ENCODE data around the gene FTL.

The FTL gene

GRCh38 chr19:48986211-48986610 lies 21.1 kb downstream of the FTL start:
- Histone ChIP-seq H3K9me3 (ENCODE audit: control insufficient read depth, insufficient read depth, low read depth, low read length) (no peaks in the 10 kb centered on the region), H3K27ac (ENCODE audit: low read depth, low read length) (no peak overlapping the region)

GRCh38 chr19:48987323-48987722 lies 22.2 kb downstream of the FTL start:
- Histone ChIP-seq H3K9me3 (ENCODE audit: control insufficient read depth, insufficient read depth, low read depth, low read length) (no peaks in the 10 kb centered on the region), H3K27ac (ENCODE audit: low read depth, low read length) (no peak overlapping the region), H3K27me3 (ENCODE audit: control insufficient read depth, insufficient read depth, low read length) (no peaks in the 10 kb centered on the region), H3K9ac (ENCODE audit: low read length) (no peak overlapping the region), H3K4me1 (ENCODE audit: control insufficient read depth, insufficient read depth, low read length) (peaks cover 14% of the 10 kb centered on the region; the same call in 1 of the 2 replicates), H3K36me3 (ENCODE audit: control insufficient read depth, insufficient read depth, low read length) (peaks cover 56% of the 10 kb centered on the region), H3K4me3 (ENCODE audit: low read depth, low read length) (no peak overlapping the region)

More at GRCh38 chr19:48986211-48986610, 21.1 kb downstream of the FTL start:
- peaks cover 66% of the 10 kb centered on the region for H3K36me3 ChIP-seq (ENCODE audit: control insufficient read depth, insufficient read depth, low read length)
- H3K4me3 ChIP-seq (ENCODE audit: low read depth, low read length): no peak overlapping the region
- H3K9ac ChIP-seq (ENCODE audit: low read length): no peak overlapping the region
- no peaks in the 10 kb centered on the region for H3K27me3 ChIP-seq (ENCODE audit: control insufficient read depth, insufficient read depth, low read length)
- peaks cover 7% of the 10 kb centered on the region; the same call in 1 of the 2 replicates for H3K4me1 ChIP-seq (ENCODE audit: control insufficient read depth, insufficient read depth, low read length)

- Histone ChIP-seq H3K27ac (ENCODE audit: low read depth, low read length) (no peak overlapping the region), H3K9ac (ENCODE audit: low read length) (no peak overlapping the region), H3K9me3 (ENCODE audit: control insufficient read depth, insufficient read depth, low read depth, low read length) (no peaks in the 10 kb centered on the region), H3K4me3 (ENCODE audit: low read depth, low read length) (no peak overlapping the region), H3K27me3 (ENCODE audit: control insufficient read depth, insufficient read depth, low read length) (no peaks in the 10 kb centered on the region), H3K36me3 (ENCODE audit: control insufficient read depth, insufficient read depth, low read length) (peaks cover 47% of the 10 kb centered on the region), H3K4me1 (ENCODE audit: control insufficient read depth, insufficient read depth, low read length) (peaks cover 14% of the 10 kb centered on the region; the same call in 1 of the 2 replicates)
Observed at GRCh38 chr19:48988286-48988685, 23.2 kb downstream of the FTL start.

- no peak overlapping the region for H3K4me3 ChIP-seq (ENCODE audit: low read depth, low read length)
Observed at GRCh38 chr19:48988860-48989259, 23.8 kb downstream of the FTL start.

GRCh38 chr19:48989701-48990291 lies 24.7 kb downstream of the FTL start:
- H3K4me1 ChIP-seq (ENCODE audit: control insufficient read depth, insufficient read depth, low read length): peaks cover 16% of the 10 kb centered on the region; the same call in 1 of the 2 replicates
- H3K9me3 ChIP-seq (ENCODE audit: control insufficient read depth, insufficient read depth, low read depth, low read length): no peaks in the 10 kb centered on the region
- H3K27me3 ChIP-seq (ENCODE audit: control insufficient read depth, insufficient read depth, low read length): no peaks in the 10 kb centered on the region
- no peak overlapping the region for H3K4me3 ChIP-seq (ENCODE audit: low read depth, low read length)
- no peak overlapping the region for H3K27ac ChIP-seq (ENCODE audit: low read depth, low read length)
- no peak overlapping the region for H3K9ac ChIP-seq (ENCODE audit: low read length)
- H3K36me3 ChIP-seq (ENCODE audit: control insufficient read depth, insufficient read depth, low read length): peaks cover 47% of the 10 kb centered on the region

More at GRCh38 chr19:48988860-48989259, 23.8 kb downstream of the FTL start:
- H3K27ac ChIP-seq (ENCODE audit: low read depth, low read length): no peak overlapping the region
- peaks cover 14% of the 10 kb centered on the region; the same call in 1 of the 2 replicates for H3K4me1 ChIP-seq (ENCODE audit: control insufficient read depth, insufficient read depth, low read length)
- H3K27me3 ChIP-seq (ENCODE audit: control insufficient read depth, insufficient read depth, low read length): no peaks in the 10 kb centered on the region
- H3K36me3 ChIP-seq (ENCODE audit: control insufficient read depth, insufficient read depth, low read length): peaks cover 47% of the 10 kb centered on the region
- H3K9ac ChIP-seq (ENCODE audit: low read length): no peak overlapping the region
- no peaks in the 10 kb centered on the region for H3K9me3 ChIP-seq (ENCODE audit: control insufficient read depth, insufficient read depth, low read depth, low read length)

GRCh38 chr19:48990400-48990799 lies 25.3 kb downstream of the FTL start:
- no peak overlapping the region for H3K9ac ChIP-seq (ENCODE audit: low read length)
- H3K4me3 ChIP-seq (ENCODE audit: low read depth, low read length): no peak overlapping the region
- H3K36me3 ChIP-seq (ENCODE audit: control insufficient read depth, insufficient read depth, low read length): peaks cover 41% of the 10 kb centered on the region
- H3K27ac ChIP-seq (ENCODE audit: low read depth, low read length): no peak overlapping the region
- H3K27me3 ChIP-seq (ENCODE audit: control insufficient read depth, insufficient read depth, low read length): no peaks in the 10 kb centered on the region
- no peaks in the 10 kb centered on the region for H3K9me3 ChIP-seq (ENCODE audit: control insufficient read depth, insufficient read depth, low read depth, low read length)
- peaks cover 16% of the 10 kb centered on the region; the same call in 1 of the 2 replicates for H3K4me1 ChIP-seq (ENCODE audit: control insufficient read depth, insufficient read depth, low read length)

- H3K9me3 ChIP-seq (ENCODE audit: control insufficient read depth, insufficient read depth, low read depth, low read length): no peaks in the 10 kb centered on the region
- H3K9ac ChIP-seq (ENCODE audit: low read length): no peak overlapping the region
- no peak overlapping the region for H3K27ac ChIP-seq (ENCODE audit: low read depth, low read length)
- peaks cover 16% of the 10 kb centered on the region; the same call in 1 of the 2 replicates for H3K4me1 ChIP-seq (ENCODE audit: control insufficient read depth, insufficient read depth, low read length)
- H3K4me3 ChIP-seq (ENCODE audit: low read depth, low read length): no peak overlapping the region
- no peaks in the 10 kb centered on the region for H3K27me3 ChIP-seq (ENCODE audit: control insufficient read depth, insufficient read depth, low read length)
- H3K36me3 ChIP-seq (ENCODE audit: control insufficient read depth, insufficient read depth, low read length): peaks cover 33% of the 10 kb centered on the region
Observed at GRCh38 chr19:48991011-48991609, 26.0 kb downstream of the FTL start.

GRCh38 chr19:48991873-48992580 lies 26.9 kb downstream of the FTL start:
- Histone ChIP-seq H3K4me1 (ENCODE audit: control insufficient read depth, insufficient read depth, low read length) (peaks cover 16% of the 10 kb centered on the region; the same call in 1 of the 2 replicates), H3K4me3 (ENCODE audit: low read depth, low read length) (peak overlapping the region; percentile 98), H3K36me3 (ENCODE audit: control insufficient read depth, insufficient read depth, low read length) (peaks cover 28% of the 10 kb centered on the region), H3K27ac (ENCODE audit: low read depth, low read length) (peak overlapping the region; percentile 49; the same call in 1 of the 2 replicates), H3K9me3 (ENCODE audit: control insufficient read depth, insufficient read depth, low read depth, low read length) (no peaks in the 10 kb centered on the region), H3K9ac (ENCODE audit: low read length) (peak overlapping the region; percentile 81), H3K27me3 (ENCODE audit: control insufficient read depth, insufficient read depth, low read length) (no peaks in the 10 kb centered on the region)

GRCh38 chr19:48992581-48993174 lies 27.6 kb downstream of the FTL start:
- peak overlapping the region; percentile 81 for H3K9ac ChIP-seq (ENCODE audit: low read length)
- peaks cover 16% of the 10 kb centered on the region; the same call in 1 of the 2 replicates for H3K4me1 ChIP-seq (ENCODE audit: control insufficient read depth, insufficient read depth, low read length)
- H3K27me3 ChIP-seq (ENCODE audit: control insufficient read depth, insufficient read depth, low read length): no peaks in the 10 kb centered on the region
- peak overlapping the region; percentile 98 for H3K4me3 ChIP-seq (ENCODE audit: low read depth, low read length)
- H3K27ac ChIP-seq (ENCODE audit: low read depth, low read length): peak overlapping the region; percentile 56; the same call in 1 of the 2 replicates
- no peaks in the 10 kb centered on the region for H3K9me3 ChIP-seq (ENCODE audit: control insufficient read depth, insufficient read depth, low read depth, low read length)
- H3K36me3 ChIP-seq (ENCODE audit: control insufficient read depth, insufficient read depth, low read length): peaks cover 23% of the 10 kb centered on the region

GRCh38 chr19:48993175-48994034 lies 28.3 kb downstream of the FTL start, which contains the start of the genes GYS1 and RUVBL2:
Gene GYS1 (minus strand): TSS chr19:48993309. CDS start chr19:48993112, 197 bp downstream.
Gene RUVBL2 (plus strand): TSS chr19:48993887. CDS start chr19:48993912, 25 bp downstream.
- Histone ChIP-seq H3K4me3 (ENCODE audit: low read depth, low read length) (peak within 1 kb of the TSS; percentile 98), H3K9ac (ENCODE audit: low read length) (peak within 1 kb of the TSS; percentile 81), H3K9me3 (ENCODE audit: control insufficient read depth, insufficient read depth, low read depth, low read length) (no peaks in the 10 kb centered on the region), H3K27me3 (ENCODE audit: control insufficient read depth, insufficient read depth, low read length) (no peaks in the 10 kb centered on the region), H3K4me1 (ENCODE audit: control insufficient read depth, insufficient read depth, low read length) (peaks cover 16% of the 10 kb centered on the region; the same call in 1 of the 2 replicates), H3K27ac (ENCODE audit: low read depth, low read length) (peak within 1 kb of the TSS; percentile 68; the same call in 1 of the 2 replicates), H3K36me3 (ENCODE audit: control insufficient read depth, insufficient read depth, low read length) (peaks cover 18% of the 10 kb centered on the region)

Measured in HUES6 (cell line).